ENCODE results near the gene GIMAP2. TPM values are rescaled to one million over a fixed set of nuclear protein-coding genes. Genes with fewer than 3 reads are reported as not detected.

GIMAP2 gene
- total RNA-seq, 2 donors from 2014 or later = 29.1 to 44.9 TPM

GRCh38 chr7:150733482-150734095, 48.1 kb downstream of the GIMAP2 start:
- peak overlapping the region; percentile 89 for H3K4me3 Mint-ChIP-seq
- no peaks in the 10 kb centered on the region for H3K27me3 Mint-ChIP-seq
- peaks cover 50% of the 10 kb centered on the region for H3K4me1 Mint-ChIP-seq
- peak overlapping the region; percentile 97 for H3K27ac Mint-ChIP-seq
- H3K9me3 Mint-ChIP-seq = peaks cover 4% of the 10 kb centered on the region
- peaks cover 34% of the 10 kb centered on the region for H3K36me3 Mint-ChIP-seq (ENCODE audit: low read depth)
- ATAC-seq (replicated peaks) = peak; percentile 58

GRCh38 chr7:150734254-150734653, 48.7 kb downstream of the GIMAP2 start:
- H3K4me1 Mint-ChIP-seq = peaks cover 47% of the 10 kb centered on the region
- H3K27ac Mint-ChIP-seq = peak overlapping the region; percentile 97
- H3K27me3 Mint-ChIP-seq = no peaks in the 10 kb centered on the region
- H3K36me3 Mint-ChIP-seq (ENCODE audit: low read depth) = peaks cover 38% of the 10 kb centered on the region
- peak; percentile 58 for ATAC-seq (replicated peaks)
- H3K4me3 Mint-ChIP-seq = peak overlapping the region; percentile 89
- peaks cover 3% of the 10 kb centered on the region for H3K9me3 Mint-ChIP-seq

GRCh38 chr7:150735596-150736358, 50.3 kb downstream of the GIMAP2 start:
- no peak for ATAC-seq (replicated peaks)
- peak overlapping the region; percentile 97 for H3K27ac Mint-ChIP-seq
- H3K4me3 Mint-ChIP-seq = peak overlapping the region; percentile 89
- H3K9me3 Mint-ChIP-seq = peaks cover 3% of the 10 kb centered on the region
- H3K27me3 Mint-ChIP-seq = no peaks in the 10 kb centered on the region
- H3K4me1 Mint-ChIP-seq = peaks cover 40% of the 10 kb centered on the region
- H3K36me3 Mint-ChIP-seq (ENCODE audit: low read depth) = peaks cover 48% of the 10 kb centered on the region

GRCh38 chr7:150736864-150737263, 51.4 kb downstream of the GIMAP2 start:
- Mint-ChIP-seq H3K27me3 (no peaks in the 10 kb centered on the region), H3K27ac (peak overlapping the region; percentile 97), H3K36me3 (ENCODE audit: low read depth) (peaks cover 55% of the 10 kb centered on the region), H3K4me1 (peaks cover 42% of the 10 kb centered on the region), H3K9me3 (peaks cover 3% of the 10 kb centered on the region), H3K4me3 (peak overlapping the region; percentile 89)
- ATAC-seq (replicated peaks) = no peak

- Mint-ChIP-seq H3K36me3 (ENCODE audit: low read depth) (peaks cover 59% of the 10 kb centered on the region), H3K4me1 (peaks cover 45% of the 10 kb centered on the region), H3K27ac (peak within 1 kb of the TSS; percentile 97), H3K9me3 (peaks cover 3% of the 10 kb centered on the region), H3K27me3 (no peaks in the 10 kb centered on the region), H3K4me3 (peak within 1 kb of the TSS; percentile 89)
- ATAC-seq (replicated peaks) = peak; percentile 38
Observed at GRCh38 chr7:150737265-150738055, 52.0 kb downstream of the GIMAP2 start, which contains the start of gene GIMAP5. GIMAP5 (plus strand) TSS chr7:150737418; CDS start chr7:150740885, 3,467 bp downstream.

- Mint-ChIP-seq H3K9me3 (peaks cover 3% of the 10 kb centered on the region), H3K36me3 (ENCODE audit: low read depth) (peaks cover 65% of the 10 kb centered on the region), H3K4me1 (peaks cover 42% of the 10 kb centered on the region), H3K27me3 (no peaks in the 10 kb centered on the region), H3K27ac (peak overlapping the region; percentile 97), H3K4me3 (peak overlapping the region; percentile 89)
- peak; percentile 17 for ATAC-seq (replicated peaks)
Observed at GRCh38 chr7:150738092-150738491, 52.6 kb downstream of the GIMAP2 start.

GRCh38 chr7:150738591-150739001, 53.1 kb downstream of the GIMAP2 start:
- Mint-ChIP-seq H3K27ac (peak overlapping the region; percentile 97), H3K9me3 (peaks cover 3% of the 10 kb centered on the region), H3K27me3 (no peaks in the 10 kb centered on the region), H3K36me3 (ENCODE audit: low read depth) (peaks cover 70% of the 10 kb centered on the region), H3K4me3 (peak overlapping the region; percentile 89), H3K4me1 (peaks cover 37% of the 10 kb centered on the region)
- ATAC-seq (replicated peaks) = peak; percentile 35

GRCh38 chr7:150739033-150739432, 53.5 kb downstream of the GIMAP2 start:
- Mint-ChIP-seq H3K36me3 (ENCODE audit: low read depth) (peaks cover 74% of the 10 kb centered on the region), H3K4me3 (peak overlapping the region; percentile 89), H3K27me3 (no peaks in the 10 kb centered on the region), H3K4me1 (peaks cover 38% of the 10 kb centered on the region), H3K27ac (peak overlapping the region; percentile 97), H3K9me3 (peaks cover 3% of the 10 kb centered on the region)
- no peak for ATAC-seq (replicated peaks)

GRCh38 chr7:150740053-150740452, 54.5 kb downstream of the GIMAP2 start:
- peaks cover 38% of the 10 kb centered on the region for H3K4me1 Mint-ChIP-seq
- H3K27ac Mint-ChIP-seq = peak overlapping the region; percentile 97
- H3K36me3 Mint-ChIP-seq (ENCODE audit: low read depth) = peaks cover 85% of the 10 kb centered on the region
- peak overlapping the region; percentile 89 for H3K4me3 Mint-ChIP-seq
- no peaks in the 10 kb centered on the region for H3K27me3 Mint-ChIP-seq
- peak; percentile 14 for ATAC-seq (replicated peaks)
- peaks cover 3% of the 10 kb centered on the region for H3K9me3 Mint-ChIP-seq

- peak overlapping the region; percentile 97 for H3K27ac Mint-ChIP-seq
- peaks cover 3% of the 10 kb centered on the region for H3K9me3 Mint-ChIP-seq
- peak; percentile 30 for ATAC-seq (replicated peaks)
- peaks cover 36% of the 10 kb centered on the region for H3K4me1 Mint-ChIP-seq
- H3K36me3 Mint-ChIP-seq (ENCODE audit: low read depth) = peaks cover 97% of the 10 kb centered on the region
- peak overlapping the region; percentile 89 for H3K4me3 Mint-ChIP-seq
- no peaks in the 10 kb centered on the region for H3K27me3 Mint-ChIP-seq
Observed at GRCh38 chr7:150742286-150742968, 56.9 kb downstream of the GIMAP2 start.

Other genes starting within 250 kb of the GIMAP2 start
- gene GIMAP8, start 235.1 kb upstream of the GIMAP2 start, total RNA-seq = 10 to 100 TPM; 10.3 to 16.4 TPM
- 10 to 100 TPM; 39.7 to 43.1 TPM for gene GIMAP7, start 170.8 kb upstream of the GIMAP2 start, total RNA-seq
- gene GIMAP4, start 118.3 kb upstream of the GIMAP2 start, total RNA-seq = 100 to 1,000 TPM; 102 to 193 TPM
- 10 to 100 TPM; 42.3 to 57.3 TPM for gene GIMAP6, start 53.3 kb upstream of the GIMAP2 start, total RNA-seq
- gene GIMAP1, start 30.9 kb downstream of the GIMAP2 start, total RNA-seq = 1 to 10 TPM; 5.1 to 5.6 TPM
- gene GIMAP5, start 51.7 kb downstream of the GIMAP2 start, total RNA-seq = 100 to 1,000 TPM; 106 to 142 TPM
- gene TMEM176B, start 114.7 kb downstream of the GIMAP2 start, total RNA-seq = not detected
- under 1 TPM in 1 of 2 donors, not detected in 1; 0.45 TPM for gene TMEM176A, start 115.1 kb downstream of the GIMAP2 start, total RNA-seq
- not detected for gene AOC1, start 166.8 kb downstream of the GIMAP2 start, total RNA-seq

Measured in activated T-helper 17 cell treated with anti-CD3 and anti-CD28 coated beads, Interleukin-2, amount 50 U/mL, for 72 hours (primary cell).